GM19043 (cell line): ENCODE results near the gene MAP7D2.
"Not testable (repeated sequence)": the region's sequence is repeated elsewhere in the genome, so short reads cannot be mapped to it uniquely, and the experiment has no call there.

Experiments
- ATAC-seq: cut with Tn5 transposase; IDR thresholded peaks from one replicate; pipeline ENCODE4 v1.9.1; 2021; ENCODE audit warnings: low read depth; ENCODE audit not compliant: unreplicated experiment

The MAP7D2 gene

GRCh38 chrX:20116577-20117240, at the start of gene MAP7D2:
Gene MAP7D2 (minus strand): TSS chrX:20116907. CDS start chrX:20116879, 28 bp downstream.
- ATAC-seq: no peak

- ATAC-seq: not testable (repeated sequence)
Measured at GRCh38 chrX:20162516-20162915, 45.8 kb upstream of the MAP7D2 start.

DNA sequence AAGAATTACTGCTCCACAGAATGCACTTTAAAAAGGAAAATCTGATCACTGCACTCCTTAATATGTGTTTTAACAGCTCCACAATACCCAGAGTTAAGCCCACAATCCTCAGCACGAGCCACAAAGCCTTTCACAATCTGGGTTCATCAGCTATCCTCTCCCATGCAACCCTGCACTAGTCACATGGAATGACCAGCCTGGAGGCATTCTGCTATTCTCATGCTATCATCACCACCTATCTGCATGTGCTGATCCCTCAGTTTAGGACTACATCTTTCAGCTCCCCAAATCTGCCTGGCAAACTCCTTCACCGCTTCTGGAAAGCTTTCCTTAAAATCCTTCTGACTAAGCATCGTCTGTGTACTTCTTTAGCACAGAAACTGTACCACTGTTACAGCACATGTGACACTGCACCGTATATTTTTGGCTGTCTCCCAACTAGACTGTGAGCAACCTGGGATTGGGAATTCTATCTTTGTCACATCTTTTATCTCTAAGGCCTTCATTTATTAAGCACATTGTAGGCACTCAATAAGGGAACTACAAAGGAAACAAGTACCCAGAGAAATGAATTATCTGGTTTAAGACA, 43.2 kb upstream of the MAP7D2 start:
- no peak for ATAC-seq

DNA sequence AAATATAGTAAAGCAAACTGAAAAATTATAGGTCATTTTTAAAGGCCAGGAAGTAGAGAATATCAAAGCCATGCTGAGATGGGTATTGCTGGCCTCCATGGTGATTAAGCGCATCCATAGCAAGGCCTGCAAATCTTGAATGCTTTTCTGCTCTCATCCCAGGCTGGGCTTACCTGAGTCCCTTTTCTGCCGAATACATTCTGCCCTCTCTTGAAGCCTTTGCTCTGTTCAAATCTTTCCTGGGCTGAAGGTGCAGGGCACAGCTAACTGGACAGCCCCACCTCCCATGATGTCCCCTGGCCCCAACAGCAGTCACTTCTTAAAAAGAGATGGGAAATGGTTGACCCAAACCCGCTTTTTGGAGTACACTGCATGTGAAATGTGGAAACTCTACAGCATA, 35.0 kb upstream of the MAP7D2 start:
- no peak for ATAC-seq

DNA sequence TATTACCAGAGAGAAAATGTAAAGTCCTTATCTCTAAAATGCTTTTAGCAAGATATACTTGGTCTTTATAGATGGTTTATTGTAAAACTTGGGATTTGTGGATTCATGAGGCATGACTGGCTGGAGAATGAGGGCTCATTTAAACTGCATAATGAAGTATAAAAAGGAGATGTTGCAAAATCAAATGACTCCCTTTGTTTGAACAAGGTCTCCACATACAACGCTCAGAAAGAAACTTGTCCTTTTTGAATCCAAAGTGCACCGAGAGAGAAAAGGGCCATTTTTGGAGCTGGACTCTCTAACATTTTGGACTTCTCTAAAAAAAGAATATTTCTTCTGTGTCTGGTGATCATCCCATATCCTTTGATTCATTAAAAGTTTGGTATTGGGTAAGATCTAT, 32.6 kb upstream of the MAP7D2 start:
- ATAC-seq: no peak

DNA sequence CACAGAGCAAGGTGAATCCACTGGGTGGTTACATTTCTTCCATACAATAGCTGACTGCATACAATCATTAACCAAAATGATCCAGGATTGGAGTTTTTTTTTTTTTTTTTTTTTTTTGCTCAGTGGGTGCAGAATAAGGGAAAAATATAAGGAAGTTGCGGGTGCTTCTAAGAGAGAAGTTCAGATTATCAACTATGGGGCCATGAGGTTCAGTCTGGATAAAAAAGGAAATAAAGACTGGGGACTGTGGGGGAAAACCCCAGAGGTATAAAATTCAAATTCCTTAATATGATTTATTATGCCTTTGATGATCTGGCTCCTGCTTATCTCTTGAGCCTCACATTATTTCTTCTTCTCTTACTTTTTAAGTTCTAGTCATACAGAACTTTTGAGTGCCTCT, 30.9 kb upstream of the MAP7D2 start:
- ATAC-seq: no peak

GRCh38 chrX:20144491-20144890, 27.8 kb upstream of the MAP7D2 start:
- no peak for ATAC-seq

GRCh38 chrX:20143561-20143960, 26.9 kb upstream of the MAP7D2 start:
- ATAC-seq: no peak

DNA sequence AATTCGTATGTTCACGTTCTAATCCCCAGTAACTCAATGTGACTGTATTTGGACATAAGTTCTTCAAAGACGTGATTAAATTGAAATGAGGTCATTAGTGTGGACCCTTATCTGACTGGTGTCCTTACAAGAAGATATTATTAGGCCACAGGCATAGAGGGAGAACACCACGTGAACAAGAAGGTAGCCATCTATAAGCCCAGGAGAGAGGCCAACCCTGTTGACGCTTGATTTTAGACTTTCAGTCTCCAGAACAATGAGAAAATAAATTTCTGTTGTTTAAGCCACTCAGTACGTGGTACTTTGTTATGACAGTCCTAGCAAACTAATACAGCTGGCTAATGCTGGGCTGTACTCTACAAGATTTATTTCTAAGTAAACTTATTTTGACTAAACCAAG, 26.4 kb upstream of the MAP7D2 start:
- ATAC-seq: no peak

- ATAC-seq: peak; percentile 99
Measured at GRCh38 chrX:20141281-20142220, 24.8 kb upstream of the MAP7D2 start, which contains the start of gene EIF1AX. Gene EIF1AX (minus strand): TSS chrX:20141838. CDS start chrX:20141640, 198 bp downstream.

GRCh38 chrX:20140420-20140819, 23.7 kb upstream of the MAP7D2 start:
- ATAC-seq: no peak

DNA sequence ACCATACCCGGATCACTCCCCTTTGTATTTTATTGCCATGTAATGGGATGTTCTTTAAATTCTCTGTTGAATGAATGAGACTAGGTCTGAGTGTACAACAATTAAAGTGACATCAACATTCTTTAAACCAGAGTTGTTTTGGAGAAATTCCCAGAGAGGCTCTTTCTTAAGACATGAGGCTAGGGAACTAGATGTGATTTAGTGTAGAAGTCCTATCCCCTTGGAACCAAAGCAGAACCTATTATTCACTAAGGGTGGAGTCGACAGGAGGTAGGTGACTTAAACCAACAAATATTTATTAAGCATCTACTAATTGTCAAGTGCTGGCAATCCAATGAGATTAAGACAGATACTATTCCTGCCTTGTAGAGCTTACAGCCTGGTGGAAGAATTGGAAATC, 23.3 kb upstream of the MAP7D2 start:
- ATAC-seq: no peak

- ATAC-seq: no peak
Measured at GRCh38 chrX:20135944-20136343, 19.2 kb upstream of the MAP7D2 start.

DNA sequence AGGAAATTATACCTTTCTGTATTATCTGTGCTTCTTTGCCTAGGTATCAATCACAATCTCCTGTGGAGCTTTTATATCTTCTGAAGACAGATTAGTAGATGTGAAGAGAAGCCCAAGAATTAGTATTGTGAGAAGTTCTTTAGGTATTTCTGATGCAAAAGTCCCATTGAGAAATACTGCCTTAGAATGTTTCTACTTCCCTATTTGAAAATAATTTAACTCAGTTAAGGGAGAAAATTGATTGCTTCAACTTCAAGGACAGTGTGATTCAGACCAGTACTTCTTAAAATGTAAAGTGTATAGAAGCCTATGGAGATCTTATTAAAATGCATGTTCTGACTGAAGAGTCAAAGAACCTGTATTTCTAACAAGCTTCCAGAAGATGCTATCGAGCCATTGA, 16.0 kb upstream of the MAP7D2 start:
- no peak for ATAC-seq

DNA sequence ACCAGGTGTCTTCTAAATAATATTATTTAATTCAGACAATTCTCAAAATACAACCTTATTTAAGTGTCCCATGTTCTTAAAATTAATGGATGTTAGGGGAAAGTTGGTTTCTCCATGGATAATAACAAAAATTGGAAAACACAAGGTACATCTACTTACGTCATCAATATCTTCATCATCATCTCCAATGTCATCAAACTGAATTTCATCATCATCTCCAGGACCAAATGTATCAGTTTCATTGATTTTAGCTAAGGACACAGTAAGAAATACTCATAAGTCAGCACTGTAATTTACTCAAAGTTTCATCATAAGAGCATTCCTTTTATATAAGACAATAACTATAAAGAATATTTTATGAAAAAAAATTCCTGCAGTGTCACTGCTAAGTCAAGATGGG, 13.7 kb upstream of the MAP7D2 start:
- no peak for ATAC-seq

DNA sequence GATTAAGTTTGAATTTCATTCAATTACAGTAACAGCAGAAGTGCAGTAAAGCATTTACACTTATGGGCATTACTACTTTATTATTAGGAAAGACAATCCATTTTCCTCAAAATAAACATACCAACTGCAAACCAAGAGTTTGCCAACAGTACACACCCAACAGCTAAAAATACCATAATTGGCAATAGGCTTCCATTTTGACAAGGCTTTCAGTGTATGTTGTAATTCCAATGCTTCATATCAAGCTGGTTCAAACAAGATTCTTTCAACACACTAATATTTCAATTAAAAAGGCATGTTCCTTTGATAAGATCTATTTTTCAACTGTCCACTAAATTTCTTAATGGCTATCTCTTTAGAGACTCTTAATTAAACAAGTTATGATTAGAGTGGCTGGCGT, 12.8 kb upstream of the MAP7D2 start:
- no peak for ATAC-seq

DNA sequence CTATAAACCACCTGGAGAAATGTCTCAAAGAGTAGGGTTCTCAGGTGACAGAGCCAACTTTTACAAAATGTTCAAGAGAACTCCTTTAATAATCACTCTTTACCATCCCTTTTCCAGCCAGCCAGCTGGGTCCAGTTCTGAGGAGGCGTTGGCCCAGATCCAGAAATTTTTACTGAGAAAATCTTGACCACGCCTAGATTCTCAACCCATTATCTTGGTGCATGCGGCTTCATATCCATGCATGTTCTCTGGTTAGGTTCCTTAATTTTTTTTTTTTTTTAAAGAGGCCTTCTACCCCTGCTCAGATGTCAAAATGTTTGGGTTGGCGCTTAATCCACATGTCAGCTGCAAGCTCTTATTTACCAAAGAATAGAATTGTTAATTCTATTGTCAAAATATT, 12.0 kb upstream of the MAP7D2 start:
- ATAC-seq: no peak

DNA sequence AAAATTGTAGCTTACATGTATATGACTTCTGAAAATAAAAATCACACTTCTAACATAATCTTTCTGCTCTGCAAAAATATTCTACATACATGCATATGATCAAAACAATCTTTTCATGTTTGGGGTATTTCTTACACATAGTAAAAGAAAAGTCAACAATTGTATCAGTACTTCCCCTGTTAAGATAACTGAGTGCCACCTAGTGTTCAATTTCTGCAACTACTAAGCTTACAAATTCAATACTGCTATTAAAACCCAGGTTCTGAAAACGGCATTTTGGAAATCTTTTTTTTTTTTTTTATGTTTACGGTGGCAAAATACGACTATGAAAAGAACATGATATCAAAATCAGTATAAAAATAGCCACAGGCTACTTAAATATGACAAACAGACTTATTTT, 10.7 kb upstream of the MAP7D2 start:
- ATAC-seq: not testable (repeated sequence)

GRCh38 chrX:20126833-20127232, 10.1 kb upstream of the MAP7D2 start:
- ATAC-seq: not testable (repeated sequence)

GRCh38 chrX:20124964-20125363, 8.3 kb upstream of the MAP7D2 start:
- no peak for ATAC-seq

DNA sequence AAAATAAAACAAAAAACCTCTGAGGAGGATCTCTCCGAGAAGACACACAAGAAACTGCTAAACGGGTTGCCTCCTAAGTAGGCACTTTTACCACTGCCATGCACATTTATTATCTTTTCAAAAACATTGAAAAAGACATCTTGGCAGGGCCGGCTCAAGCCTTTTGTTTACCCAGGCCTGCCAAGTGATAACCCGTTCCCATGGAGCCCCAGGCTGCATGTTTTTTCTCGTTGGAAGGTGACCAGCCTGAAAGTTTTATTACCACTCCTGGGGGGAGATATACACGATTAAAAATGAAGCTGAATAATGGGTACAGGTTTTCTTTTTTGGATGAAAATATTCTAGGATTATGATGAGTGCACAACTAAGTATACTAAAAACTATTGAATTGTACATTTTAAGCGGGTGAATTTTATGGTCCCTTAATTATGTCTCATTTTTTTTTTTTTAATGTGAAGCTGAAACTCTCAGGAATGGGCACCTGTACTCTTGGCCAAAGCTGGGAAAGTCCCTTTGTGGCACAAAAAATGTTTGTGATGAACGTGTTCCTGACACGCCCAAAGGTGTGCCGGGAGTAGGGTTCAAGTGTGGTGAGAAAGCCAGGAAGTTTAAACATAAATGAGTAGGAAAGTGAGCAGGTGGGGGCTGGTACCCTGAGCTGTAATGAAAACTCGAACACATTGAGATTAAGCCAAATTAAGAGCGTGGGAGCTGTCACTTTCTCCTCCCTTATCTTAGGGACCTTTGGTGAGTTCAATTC, 1.5 kb upstream of the MAP7D2 start:
- ATAC-seq: no peak
